ENCODE measurements around the gene FASTKD2.
"Not testable (repeated sequence)": the region's sequence is repeated elsewhere in the genome, so short reads cannot be mapped to it uniquely, and the experiment has no call there.

FASTKD2 gene

DNA sequence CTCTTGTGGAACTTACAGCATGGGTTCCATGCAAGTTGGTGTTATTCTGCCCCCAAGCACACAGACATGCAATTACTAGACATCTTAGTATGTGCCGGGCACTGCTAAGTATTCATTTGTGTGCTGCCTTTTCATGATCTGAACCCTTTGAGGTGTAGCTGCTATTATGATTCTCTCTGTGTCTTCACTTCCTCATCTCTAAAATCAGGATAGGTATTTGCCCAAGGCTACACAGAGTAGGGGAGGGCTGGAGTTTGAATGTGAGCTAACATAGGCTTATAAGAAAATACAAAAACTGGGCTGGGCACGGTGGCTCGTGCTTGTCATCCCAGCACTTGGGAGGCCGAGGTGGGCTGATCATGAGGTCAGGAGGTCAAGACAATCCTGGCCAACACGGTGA is 27.2 kb downstream of the FASTKD2 start:
- DNase-seq = no peak

DNA sequence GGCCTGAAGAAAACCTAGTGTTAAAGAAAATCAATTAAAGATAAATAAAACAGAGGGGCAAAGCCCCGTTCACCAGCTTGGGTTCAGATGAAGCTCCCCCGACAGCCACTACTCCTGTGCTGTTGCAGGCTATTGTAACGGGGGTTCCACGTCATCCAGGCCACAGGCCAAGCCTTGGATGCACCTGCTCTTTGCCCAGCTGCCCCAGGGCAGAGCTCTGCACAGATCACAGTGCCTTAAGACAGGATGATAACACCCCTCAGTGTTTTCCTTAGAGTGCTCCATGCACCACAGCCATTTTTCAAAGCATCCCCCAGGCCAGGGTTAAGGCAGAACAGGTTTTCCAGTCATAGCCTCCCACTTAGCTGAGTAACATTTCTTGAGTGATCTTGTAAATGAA is 32.0 kb downstream of the FASTKD2 start:
- DNase-seq = no peak

DNA sequence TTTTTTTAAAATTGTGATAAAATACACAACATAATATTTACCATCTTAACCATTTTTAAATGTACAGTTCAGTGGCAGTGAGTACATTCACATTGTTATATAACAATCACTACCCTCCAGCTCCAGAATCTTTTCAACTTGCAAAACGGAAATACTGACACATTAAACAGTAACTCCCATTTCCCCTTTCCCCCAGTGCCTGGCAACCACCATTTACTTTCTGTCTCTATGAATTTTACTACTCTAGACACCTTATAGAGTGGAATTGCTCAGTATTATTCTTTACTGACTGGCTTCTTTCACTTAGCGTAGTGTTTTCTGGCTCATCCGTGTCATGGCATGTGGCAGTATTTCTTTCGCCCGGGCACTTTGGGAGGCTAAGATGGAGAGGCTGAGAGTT is 32.6 kb downstream of the FASTKD2 start:
- DNase-seq = no peak

DNA sequence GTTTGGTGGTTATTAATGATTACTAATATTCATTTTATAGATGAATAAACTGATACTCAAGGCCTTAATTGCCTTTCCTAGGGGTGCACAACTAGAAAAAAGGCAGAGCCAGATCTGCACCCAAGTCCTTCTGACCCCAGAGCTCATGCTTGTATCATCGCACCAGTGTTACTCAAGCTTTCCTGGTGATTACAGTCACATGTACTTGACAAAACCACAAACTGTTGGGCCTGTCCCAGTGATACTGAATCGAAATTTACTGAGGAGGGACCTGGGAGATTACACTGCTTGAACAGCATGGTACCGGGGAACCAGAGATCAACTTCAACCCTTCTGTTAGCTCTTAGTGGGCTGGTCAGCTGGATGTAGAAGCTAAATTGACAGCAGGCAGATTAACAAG is 33.7 kb downstream of the FASTKD2 start:
- no peak for DNase-seq

DNA sequence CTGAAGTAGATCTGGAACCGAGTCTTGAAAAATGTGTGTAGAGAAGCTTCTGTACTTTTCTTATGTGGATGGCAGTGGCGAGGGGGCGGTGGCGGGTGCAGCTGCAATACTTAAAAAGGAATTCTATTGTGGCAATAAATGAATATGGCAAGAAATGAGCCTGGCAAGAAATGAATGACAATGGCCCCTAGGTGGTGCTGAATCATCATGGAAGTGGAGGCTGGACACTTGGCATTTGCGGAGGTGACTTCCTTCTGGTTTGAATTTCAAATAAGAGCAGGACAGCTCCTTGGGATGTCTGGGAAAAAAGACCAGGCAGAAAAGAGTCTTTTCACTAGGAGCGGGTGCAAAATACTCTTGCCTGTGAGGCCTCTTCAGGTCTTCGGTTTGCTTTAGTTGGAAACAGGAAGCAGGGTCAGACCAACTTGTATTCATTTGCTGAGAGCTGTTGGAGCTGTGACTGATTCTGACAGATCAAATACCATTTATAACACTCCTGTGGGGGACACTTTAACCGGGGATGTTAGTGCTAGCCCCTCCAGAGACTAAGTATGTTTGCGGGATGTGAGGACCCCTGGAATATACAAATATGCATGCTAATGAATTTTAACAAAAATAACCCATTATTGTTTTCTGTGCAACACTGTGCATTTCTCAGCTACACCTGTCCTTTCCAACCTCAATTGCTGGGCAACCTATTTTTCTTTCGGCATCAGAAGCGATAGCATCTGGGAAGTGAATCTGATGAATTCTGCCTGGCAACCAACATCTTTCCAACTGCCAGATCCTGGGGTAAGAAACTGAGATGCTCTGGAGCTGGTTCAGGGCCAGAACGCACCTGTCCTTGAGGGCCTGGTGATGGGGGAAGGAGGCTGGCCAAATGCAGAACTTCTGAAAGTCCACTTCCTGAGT is 35.4 kb downstream of the FASTKD2 start:
- DNase-seq = peak; percentile 47

DNA sequence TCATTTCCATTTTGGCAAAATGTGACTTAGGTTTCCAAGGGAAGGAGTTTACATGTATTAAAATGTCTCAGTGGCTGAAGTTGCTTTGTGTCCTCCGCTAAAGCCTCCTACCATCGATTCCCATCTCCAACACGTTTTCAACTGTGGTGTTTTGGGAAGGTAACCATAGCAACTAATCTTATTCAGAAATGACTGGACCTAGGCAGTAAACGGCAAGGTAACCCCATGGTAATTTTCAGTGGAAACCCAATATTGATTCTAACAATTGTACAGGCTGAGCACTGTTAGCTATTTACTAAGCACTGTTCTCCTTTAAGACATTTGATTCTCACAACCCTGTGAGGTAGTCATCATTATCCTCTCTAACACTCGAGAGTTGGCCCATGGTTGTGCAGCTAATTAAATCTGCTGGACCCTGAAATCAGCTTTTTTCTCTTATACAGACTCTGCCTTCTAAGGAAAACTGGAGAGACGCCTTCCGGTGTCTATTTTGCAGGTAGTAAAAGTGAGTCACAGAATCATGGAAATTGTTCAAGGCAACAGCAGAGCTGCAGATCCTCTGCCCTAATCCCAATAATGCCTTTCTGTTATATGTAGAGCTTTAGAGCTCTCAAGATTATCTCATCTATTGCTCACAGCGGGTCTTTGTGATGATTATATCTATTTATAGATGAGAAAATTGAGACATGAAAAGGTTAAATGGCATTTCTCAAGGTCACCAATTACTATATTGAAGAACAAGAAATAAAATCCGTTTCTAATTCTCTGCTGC is 36.2 kb downstream of the FASTKD2 start:
- no peak for DNase-seq

DNA sequence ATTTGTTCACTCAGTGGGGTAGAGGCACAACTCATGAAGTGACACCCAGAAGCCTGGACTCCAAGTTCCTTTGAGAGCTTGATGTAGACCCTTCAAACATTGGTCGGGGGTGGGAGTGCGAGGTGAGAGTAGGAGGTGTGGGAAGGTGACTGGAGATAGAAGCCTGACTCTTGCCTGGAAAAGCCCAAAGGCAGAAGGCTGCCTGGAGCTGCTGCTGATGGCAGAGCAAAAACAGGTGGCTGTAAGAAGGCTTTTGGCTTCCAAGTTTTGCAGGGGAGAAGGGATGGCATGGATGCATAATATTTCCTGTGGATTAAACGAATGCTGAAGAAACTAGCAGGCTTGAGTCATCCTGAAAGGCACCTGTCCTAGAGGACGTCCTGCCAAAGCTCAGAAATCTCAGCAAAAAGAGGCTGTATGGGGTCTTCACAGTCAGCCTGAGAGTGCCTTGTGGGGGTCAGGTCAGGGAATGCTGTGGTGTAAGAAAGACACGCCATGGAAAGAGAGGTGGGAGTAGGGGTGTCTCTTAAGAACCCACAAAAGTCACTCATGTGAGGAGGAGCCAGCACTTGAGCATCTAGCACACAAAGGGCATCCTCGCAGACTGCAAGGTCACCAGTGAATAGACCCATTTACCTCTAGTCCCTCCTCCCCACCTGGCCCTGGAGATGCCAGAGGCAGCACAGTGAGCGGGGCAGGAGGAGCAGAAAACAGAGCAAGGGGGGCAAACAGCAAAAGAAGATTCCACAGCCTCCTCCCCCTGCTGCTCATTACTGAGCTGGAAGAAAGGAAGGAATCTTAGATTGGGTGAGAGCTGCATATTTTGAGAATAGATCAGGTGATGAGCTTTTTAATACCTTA is 37.5 kb downstream of the FASTKD2 start:
- DNase-seq = no peak

DNA sequence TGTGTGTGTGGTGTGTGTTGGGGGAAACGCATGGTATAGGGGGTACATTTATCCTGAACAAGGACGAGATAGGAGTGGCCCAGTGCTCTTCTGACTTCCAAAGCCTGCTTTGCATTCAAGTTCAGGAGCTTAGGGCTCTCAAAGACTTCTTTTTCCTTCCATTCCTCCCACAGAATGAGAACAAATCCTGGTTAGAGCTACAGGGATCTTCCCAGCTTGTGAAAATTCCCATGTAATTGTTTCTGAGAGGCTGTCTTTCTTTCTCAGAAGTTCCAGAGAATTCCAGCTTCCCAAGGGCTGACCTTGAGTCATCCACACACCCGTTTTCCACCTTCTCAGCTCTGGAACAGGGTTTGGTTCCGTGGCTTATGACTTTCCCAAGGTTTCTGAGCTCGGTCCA is 38.9 kb downstream of the FASTKD2 start:
- no peak for DNase-seq

DNA sequence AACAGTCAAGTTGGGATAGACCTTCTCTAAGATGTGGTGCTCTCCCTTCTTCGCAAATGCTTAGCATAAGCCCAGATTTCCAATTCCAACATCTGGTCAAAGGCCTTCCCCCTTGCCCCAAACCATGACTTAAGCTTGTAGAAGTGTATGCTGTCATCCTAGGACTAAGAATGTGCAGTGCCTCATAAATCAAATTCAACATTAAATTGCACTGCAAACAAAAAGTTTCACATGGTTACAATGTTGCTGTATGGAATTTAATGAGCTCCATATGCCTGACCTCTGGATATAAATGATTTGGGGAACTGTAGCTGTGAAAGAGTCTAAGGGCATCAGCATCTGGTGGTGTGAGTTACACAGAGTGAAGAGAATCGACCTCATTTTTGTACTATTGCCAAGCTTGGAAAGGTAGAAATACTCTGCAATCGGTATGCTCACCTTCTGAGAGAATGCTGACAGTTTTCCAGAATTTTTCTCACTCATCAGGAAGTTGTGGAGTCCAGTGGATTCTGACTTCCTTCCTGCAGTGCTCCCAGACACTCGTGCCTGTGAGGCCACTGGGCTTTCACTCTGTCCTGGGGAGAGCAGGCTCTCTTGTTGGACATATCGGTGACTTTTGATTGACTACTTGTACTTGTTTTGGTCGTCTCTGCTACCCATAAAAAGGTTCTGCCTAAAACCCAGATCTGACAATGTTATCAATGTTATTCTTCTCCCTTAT is 40.6 kb downstream of the FASTKD2 start:
- DNase-seq = no peak

DNA sequence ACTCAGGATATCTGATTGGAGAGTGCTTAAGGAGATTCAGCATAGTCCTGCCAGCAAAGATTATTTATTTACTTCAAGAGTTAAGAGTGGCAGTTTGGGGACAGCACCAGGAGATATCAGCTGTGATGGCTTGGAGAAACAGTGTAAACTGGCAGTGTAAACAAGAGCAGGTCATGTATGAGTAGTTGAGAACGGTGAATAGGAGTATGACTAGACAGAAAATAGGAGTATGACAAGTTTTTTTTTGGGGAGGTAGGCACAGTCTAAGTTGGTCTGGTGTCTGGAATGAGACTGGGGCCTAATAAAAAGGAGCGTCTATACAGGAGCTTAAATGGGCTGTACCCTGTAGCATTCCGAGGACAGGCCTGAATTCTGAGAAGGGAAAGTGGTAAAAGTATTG is 42.2 kb downstream of the FASTKD2 start:
- not testable (repeated sequence) for DNase-seq

DNA sequence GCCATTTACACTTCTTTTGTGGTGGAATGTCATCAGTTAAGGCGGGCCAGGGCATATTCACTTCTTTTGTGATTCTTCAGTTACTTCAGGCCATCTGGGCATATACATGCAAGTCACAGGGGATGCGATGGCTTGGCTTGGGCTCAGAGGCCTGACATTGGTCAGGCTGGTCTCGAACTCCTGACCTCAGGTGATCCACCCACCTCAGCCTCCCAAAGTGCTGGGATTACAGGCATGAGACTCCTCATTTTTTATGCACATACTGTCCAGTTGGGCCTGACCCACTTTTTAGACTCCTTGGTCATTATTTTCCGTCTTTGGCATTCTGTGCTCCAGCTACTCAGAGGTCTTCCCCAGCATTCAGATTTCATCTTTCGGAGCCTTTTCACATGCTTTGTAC is 47.1 kb downstream of the FASTKD2 start:
- DNase-seq = not testable (repeated sequence)

DNA sequence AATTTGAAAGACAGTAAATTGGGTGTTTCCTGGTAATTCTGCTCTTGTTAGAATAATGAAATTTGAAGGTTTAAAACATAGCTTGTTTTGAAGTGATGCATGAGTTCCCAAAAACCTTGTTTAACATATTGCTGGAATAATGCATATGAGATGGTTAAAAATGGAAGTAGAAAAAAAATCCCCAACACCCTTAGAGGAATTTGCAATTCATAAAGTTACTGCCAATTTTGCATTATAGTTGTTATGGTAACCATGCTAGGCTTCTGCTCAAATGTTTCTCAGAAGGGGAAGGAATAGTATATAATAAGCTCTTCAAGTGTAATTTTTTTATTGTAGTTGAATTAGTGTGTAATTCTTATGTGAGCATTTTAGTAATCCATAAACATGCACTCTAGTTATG is 49.1 kb downstream of the FASTKD2 start:
- DNase-seq = no peak

DNA sequence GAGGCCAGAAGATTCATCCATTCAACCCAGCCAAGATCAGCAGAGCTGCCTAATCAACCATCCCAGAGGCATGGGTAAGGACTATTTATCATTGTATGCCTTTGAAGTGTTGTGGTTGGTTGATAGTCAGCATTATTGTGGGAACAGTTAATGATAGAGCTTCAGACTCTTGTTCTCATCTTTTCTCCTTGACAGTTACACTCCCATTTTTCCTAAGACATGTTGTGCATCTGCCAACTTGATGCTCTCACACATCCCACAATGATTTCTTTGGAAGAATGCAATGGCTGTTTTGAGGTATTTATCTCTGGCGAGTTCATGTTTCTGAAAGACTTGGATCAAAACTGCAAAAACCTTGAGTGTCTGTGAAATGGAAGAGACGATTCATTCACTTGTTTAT is 55.4 kb downstream of the FASTKD2 start:
- no peak for DNase-seq

DNA sequence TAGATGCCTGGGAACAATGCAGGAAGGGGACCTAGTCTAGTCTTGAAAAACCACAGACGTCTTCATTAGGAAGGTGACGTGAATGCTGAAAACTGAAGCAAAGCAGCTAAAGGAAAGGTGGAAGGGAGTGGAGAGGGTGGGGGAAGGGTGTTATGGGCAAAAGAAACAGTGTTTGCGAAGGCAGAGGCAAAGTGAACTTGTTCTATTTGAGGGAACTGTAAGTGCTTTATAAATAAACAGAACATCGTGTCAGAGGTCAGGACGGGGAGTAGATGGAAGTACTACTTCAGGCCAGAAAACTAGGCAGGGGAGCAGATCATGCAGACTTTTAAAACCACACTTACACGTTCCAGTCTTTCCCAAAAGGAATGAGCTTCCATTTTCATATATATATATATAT is 57.8 kb downstream of the FASTKD2 start:
- DNase-seq = no peak

DNA sequence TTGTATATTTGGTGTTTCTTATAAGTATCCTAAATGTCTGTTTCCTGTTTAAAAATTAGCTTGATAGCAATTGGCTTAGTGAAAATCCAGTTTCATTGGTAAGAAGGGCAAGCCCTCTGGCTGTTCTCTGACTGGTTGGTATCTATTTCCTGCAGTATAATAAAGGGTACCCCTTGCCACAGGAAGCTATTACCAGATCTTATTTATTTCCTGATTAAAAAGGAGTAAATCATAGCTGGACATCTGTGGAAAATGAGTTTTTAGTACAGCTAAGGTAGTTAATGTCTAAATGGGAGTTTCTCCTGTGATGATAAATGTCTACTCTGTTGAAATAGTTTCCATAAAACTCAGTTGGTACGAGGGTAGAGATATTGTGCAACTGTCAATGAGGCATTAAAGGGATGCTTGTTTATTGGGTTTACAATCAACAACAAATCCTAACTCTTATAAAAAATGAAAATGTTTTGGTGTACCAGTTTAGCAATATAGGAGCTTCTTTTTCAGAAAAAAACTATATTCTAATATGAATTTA is 58.7 kb downstream of the FASTKD2 start:
- DNase-seq = no peak

DNA sequence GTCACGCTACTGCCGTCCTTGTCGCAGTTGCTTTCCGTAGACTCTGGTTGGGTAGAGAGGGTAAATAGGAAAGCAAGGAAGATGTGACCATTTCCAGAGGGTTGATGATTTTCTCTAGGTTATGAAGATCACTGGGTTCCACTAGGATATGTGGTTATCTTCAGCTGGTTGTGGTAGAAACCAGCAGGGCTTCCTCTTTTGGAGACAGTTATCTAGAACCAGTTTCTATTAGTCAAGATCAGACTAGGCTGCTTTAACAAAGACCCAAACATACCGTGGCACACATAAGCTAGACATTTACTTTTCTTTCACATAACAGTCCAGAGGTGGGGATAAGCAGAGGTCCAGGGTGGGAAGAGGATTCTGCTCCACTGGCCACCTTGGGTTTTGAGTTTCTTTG is 59.6 kb downstream of the FASTKD2 start:
- DNase-seq = no peak

DNA sequence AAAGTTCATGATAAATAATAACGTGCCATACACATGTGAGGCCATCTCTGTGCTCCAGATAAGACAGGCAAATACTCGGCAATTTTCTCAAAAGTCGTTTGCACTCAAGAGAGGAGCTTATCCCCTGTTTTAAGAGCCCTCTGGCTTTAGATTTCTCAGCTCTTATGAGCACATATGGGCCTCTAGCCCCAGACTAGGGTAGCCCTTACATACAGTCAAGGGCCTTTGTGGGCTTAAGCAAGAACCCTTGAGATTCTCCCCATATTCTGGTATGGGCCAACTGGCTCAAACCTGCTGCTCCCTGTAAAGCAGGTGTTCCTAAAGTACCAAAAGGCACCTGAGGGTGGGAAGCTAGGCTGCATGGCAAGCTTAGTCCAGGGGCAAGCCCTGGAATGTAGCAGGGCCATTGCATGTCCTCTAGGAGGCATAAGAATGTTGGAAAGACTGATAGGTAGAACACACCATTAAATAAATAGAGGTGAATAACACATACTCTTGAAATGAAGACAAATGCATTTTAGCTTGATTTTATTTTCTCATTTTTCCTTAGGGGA is 66.1 kb downstream of the FASTKD2 start:
- DNase-seq = no peak

DNA sequence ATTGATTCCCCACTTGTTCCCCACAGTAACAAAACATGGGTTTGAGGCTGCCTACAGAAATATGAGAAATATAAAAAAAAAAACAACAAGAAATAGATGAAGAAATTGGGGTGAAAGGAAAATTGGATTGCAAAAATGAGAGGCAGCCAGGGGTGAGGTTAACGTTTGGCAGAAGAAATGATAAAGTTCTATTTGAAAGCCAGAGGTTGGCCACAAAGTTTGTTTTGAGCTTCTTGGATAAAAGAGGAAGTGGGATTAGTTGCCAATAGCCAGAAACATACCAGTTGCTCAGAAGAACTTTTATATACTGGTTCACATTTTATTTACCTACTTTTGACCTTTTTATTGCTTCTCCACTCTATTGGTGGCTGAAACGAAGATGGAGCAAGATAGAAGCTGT is 67.5 kb downstream of the FASTKD2 start:
- DNase-seq = no peak

DNA sequence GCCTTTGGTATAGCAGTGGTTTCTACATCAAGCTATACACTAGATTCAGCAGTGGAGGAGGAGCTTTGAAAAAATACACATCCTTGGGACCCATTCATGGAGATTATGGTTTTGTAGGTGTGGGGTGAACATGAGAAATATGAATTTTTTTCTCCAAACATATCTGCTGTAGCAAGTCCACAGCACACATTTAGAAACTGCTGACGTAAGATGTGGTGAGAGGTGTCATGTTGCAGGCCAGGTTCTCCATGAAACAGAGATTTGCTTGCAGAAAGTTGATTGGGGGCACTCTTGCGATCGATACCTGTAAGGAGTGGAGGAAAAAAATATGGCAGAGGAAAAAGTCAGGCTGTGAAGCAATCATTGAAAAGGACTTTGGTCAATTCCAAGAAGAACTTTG is 67.9 kb downstream of the FASTKD2 start:
- no peak for DNase-seq

DNA sequence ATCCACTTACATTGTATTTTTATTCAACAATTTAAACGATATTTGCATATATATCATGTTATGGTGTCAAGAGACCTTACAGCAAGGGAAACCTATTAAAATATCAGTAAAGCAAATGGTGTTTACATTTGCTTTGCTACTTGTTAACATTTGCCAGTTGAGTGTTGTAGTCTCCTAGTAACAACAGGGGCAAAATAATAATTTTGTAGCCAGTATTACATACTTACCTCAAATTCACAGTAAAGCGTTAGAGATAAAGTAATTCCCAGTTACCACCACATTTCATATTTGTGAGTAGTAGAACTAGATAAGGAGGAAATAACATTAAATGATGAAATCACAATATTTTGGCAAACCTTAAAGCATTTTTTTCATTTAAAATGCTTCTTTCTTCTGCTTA is 71.3 kb downstream of the FASTKD2 start:
- DNase-seq = no peak

DNA sequence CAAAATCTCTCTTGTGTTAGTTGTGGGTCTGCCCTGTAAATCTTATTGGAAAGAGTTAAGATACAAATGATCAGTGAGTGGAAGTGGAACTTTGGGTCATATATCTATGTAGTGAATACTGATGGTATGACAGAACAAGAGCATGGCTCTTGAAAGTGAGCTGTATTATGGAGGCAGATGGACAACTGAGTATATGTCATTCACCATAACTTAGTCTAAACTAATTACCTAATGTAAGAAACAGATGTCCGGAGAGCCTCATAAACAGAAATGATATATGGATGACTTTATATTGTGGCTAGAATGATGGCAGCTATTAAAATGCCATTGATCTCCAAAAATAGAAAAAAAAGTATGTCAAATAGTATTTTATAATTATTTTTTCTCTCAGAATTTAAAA is 72.4 kb downstream of the FASTKD2 start:
- DNase-seq = no peak

DNA sequence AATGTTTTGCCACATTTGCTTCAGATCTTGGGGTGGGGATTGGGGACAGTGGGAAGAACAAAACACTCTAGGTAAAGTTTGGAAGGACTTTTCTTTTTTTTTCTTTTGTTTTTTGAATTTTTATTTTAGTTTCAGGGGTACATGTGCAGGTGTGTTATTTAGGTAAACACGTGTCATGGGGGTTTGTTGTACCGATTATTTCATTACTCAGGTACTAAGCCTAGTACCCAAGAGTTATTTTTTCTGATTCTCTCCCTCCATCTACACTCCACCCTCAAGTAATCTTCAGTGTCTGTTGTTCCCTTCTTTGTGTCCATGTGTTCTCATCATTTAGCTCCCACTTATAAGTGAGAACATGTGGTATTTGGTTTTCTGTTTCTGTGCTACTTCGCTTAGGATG is 73.3 kb downstream of the FASTKD2 start:
- no peak for DNase-seq

All from NCI-H345 (cell line).